Thymus (tissue), 11 donors: ENCODE results near the gene PIEZO1. TPM values are rescaled to one million over a fixed set of nuclear protein-coding genes. Genes with fewer than 3 reads are reported as not detected.

Source experiments
- DNase-seq, 9 donors: peaks; one replicate each; pipeline ENCODE4 v3.0.0-alpha.2; 2013; ENCODE audit warnings: low spot score in 9 of 9, low read depth in 6 of 9, missing footprints in 1 of 9
- H3K27ac ChIP-seq, 2 donors: one replicate each; pipeline ENCODE4 v1.5.1; 2013; ENCODE audit warnings: control low read depth in 1 of 2, low read depth in 1 of 2, low read length in 1 of 2, mild to moderate bottlenecking in 1 of 2, moderate library complexity in 1 of 2
- H3K27me3 ChIP-seq, 2 donors: one replicate each; pipeline ENCODE4 v1.5.1; 2013; ENCODE audit warnings: low read length in 1 of 2; ENCODE audit not compliant: control insufficient read depth in 2 of 2, insufficient read depth in 1 of 2
- H3K36me3 ChIP-seq, 2 donors: one replicate each; pipeline ENCODE4 v1.5.1; 2013; ENCODE audit warnings: low read length in 1 of 2, mild to moderate bottlenecking in 1 of 2, moderate library complexity in 1 of 2; ENCODE audit not compliant: control insufficient read depth in 2 of 2, insufficient read depth in 2 of 2
- H3K4me1 ChIP-seq, 2 donors: one replicate each; pipeline ENCODE4 v1.5.1; 2013; ENCODE audit warnings: low read length in 2 of 2; ENCODE audit not compliant: control insufficient read depth in 2 of 2, insufficient read depth in 2 of 2
- H3K4me3 ChIP-seq, 2 donors: one replicate each; pipeline ENCODE4 v1.5.1; 2013; ENCODE audit warnings: low read length in 2 of 2, control low read depth in 1 of 2, mild to moderate bottlenecking in 1 of 2
- H3K9me3 ChIP-seq, 2 donors: one replicate each; pipeline ENCODE4 v1.5.1; 2013; ENCODE audit warnings: low read length in 1 of 2, mild to moderate bottlenecking in 1 of 2; ENCODE audit not compliant: control insufficient read depth in 2 of 2, insufficient read depth in 1 of 2
- WGBS: extraction: QIAGEN DNeasy Blood & Tissue Kit; methylation state at CpG from one replicate; pipeline ENCODE4 v1.1.7; 2013; 5-methylcytosine and 5-hydroxymethylcytosine counted together
- polyA plus RNA-seq: library from polyadenylated mRNA; stranded (reverse); fragments of 200-250 nt; gene quantifications from one replicate; pipeline ENCODE4 v1.2.3, GENCODE V29; 2013
- total RNA-seq: library from RNA; stranded (reverse); fragments of 120-200 nt; gene quantifications from one replicate; pipeline ENCODE4 v1.2.4, GENCODE V29; 2013
- donor health status: healthy.

The PIEZO1 gene
- total and polyA plus RNA-seq, 2 donors, result 25.2 to 115 TPM

DNA sequence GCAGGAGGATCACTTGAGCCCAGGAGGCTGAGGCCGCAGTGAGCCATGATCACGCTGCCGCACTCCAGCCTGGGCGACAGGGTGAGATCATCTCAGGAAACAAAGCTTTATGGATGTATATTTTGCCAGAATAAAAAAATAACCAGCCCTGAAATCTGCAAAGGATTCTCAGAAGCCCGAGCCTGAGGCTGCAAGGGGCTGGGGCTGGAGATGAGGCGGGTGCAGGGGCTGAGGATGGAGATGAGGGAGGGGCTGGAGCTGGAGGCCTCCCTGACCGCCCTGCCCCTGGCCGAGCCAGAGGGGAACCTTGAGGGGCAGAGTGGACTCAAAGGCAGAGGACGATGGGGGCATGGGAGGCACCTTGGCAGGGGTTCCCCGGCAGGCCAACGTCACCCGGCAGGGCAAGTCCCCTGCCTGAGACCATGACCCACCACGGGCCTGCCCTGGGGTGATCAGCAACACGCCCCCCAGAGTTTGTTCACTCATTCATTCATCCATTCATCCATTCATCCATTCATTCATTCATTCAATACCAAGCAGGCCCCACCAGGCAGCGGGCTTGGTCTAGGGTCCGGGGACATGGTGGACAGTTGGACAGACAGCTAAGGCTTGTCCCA, 32.5 kb downstream of the PIEZO1 start:
- Histone ChIP-seq H3K27ac (no peak overlapping the region), H3K4me1 (peaks cover 0 to 7% of the 10 kb centered on the region in 2 donors), H3K36me3 (peaks cover 4 to 10% of the 10 kb centered on the region in 2 donors), H3K27me3 (no peaks in the 10 kb centered on the region), H3K4me3 (no peak overlapping the region), H3K9me3 (peaks cover 0 to 3% of the 10 kb centered on the region in 2 donors)
- 99% methylated on average over 16 of the region's 16 CpGs for WGBS
- DNase-seq, result no peak

DNA sequence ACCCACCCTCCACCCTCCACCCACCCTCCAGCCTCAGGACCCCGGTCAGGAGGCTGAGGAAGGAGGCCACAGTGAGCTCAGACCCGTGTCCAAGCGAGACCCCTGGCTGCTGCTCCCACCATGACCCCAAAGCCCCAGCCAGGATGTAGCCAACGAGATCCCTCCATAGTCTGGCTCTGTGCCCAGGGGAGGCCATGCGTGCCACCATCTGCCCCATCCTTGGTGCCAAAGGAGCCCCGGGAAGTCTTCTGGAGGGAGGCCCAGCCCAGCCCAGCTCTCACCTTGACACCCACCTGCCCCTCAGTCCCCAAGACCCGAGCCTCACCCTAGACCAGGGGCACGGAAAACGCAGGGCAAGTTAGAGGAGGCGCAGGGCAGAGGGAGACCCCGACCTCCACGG, 34.2 kb downstream of the PIEZO1 start:
- H3K4me3 ChIP-seq, result no peak overlapping the region
- peaks cover 4 to 10% of the 10 kb centered on the region in 2 donors for H3K36me3 ChIP-seq
- H3K27ac ChIP-seq, result no peak overlapping the region
- no peaks in the 10 kb centered on the region for H3K27me3 ChIP-seq
- 98% methylated on average over 12 of the region's 12 CpGs for WGBS
- no peak for DNase-seq
- H3K4me1 ChIP-seq, result peaks cover 0 to 6% of the 10 kb centered on the region in 2 donors
- peaks cover 0 to 3% of the 10 kb centered on the region in 2 donors for H3K9me3 ChIP-seq

DNA sequence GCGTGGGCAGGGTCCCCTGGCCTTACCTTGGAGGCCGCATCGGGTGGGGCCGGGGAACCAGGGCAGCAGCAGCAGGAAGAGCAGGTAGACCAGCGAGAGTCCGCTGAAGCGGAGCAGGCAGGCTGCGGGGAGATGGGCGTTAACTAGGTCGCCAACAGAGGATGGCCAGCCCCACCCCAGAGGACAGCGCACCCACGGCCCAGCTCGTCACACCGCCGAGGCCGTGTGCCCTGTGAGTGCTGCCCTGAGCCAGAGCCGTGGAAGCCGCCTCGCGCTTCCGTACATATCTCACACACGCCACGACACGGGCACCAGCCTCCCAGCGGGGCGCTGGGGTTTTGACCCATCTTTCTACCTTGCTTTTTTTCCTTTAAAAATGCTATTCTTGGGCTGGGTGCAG, 35.7 kb downstream of the PIEZO1 start:
- peaks cover 4 to 10% of the 10 kb centered on the region in 2 donors for H3K36me3 ChIP-seq
- H3K27me3 ChIP-seq, result no peaks in the 10 kb centered on the region
- WGBS, result 98% methylated on average over 26 of the region's 26 CpGs
- no peak overlapping the region for H3K27ac ChIP-seq
- peaks cover 0 to 19% of the 10 kb centered on the region in 2 donors for H3K4me1 ChIP-seq
- H3K4me3 ChIP-seq, result no peak overlapping the region
- DNase-seq, result no peak
- peaks cover 0 to 3% of the 10 kb centered on the region in 2 donors for H3K9me3 ChIP-seq

DNA sequence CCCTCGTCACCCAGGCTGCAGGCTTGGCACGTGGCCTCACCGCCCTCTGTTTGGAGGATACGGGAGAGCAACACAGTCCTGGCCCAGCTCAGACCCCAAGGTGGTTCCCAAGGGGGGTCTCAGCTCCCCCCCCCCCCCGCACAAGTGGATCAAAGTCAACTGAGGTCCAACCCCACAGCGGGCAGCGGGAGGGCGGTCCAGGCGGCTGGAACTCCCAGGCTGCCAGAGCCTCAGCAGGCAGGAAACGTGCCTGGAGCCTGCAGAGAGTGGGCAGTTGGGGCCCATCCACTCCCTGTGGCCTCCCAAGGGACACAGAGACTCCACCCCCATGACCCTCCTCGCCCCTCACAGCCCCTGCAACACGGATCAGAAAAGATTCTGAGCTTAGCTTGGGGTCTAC, 36.7 kb downstream of the PIEZO1 start:
- no peaks in the 10 kb centered on the region for H3K27me3 ChIP-seq
- H3K9me3 ChIP-seq, result peaks cover 0 to 8% of the 10 kb centered on the region in 2 donors
- DNase-seq, result no peak
- H3K27ac ChIP-seq, result no peak overlapping the region
- H3K4me1 ChIP-seq, result peaks cover 0 to 29% of the 10 kb centered on the region in 2 donors
- peaks cover 4 to 8% of the 10 kb centered on the region in 2 donors for H3K36me3 ChIP-seq
- H3K4me3 ChIP-seq, result no peak overlapping the region
- WGBS, result 85% methylated on average over 12 of the region's 12 CpGs

GRCh38 chr16:88747588-88748301, 37.3 kb downstream of the PIEZO1 start:
- H3K27ac ChIP-seq, result no peak overlapping the region

GRCh38 chr16:88746506-88746905, 38.5 kb downstream of the PIEZO1 start:
- H3K36me3 ChIP-seq, result peaks cover 0 to 5% of the 10 kb centered on the region in 2 donors
- H3K27ac ChIP-seq, result no peak overlapping the region

More at GRCh38 chr16:88747588-88748301, 37.3 kb downstream of the PIEZO1 start:
- 97% methylated on average over 26 of the region's 26 CpGs for WGBS
- Histone ChIP-seq H3K36me3 (peaks cover 4 to 8% of the 10 kb centered on the region in 2 donors), H3K27me3 (no peaks in the 10 kb centered on the region), H3K4me3 (no peak overlapping the region), H3K4me1 (peaks cover 5 to 36% of the 10 kb centered on the region in 2 donors), H3K9me3 (peaks cover 0 to 8% of the 10 kb centered on the region in 2 donors)
- DNase-seq, result peak in 1 of 9 donors; percentile 21

GRCh38 chr16:88744577-88745521, 40.2 kb downstream of the PIEZO1 start:
- Histone ChIP-seq H3K27me3 (no peaks in the 10 kb centered on the region), H3K27ac (no peak overlapping the region), H3K36me3 (peaks cover 9 to 20% of the 10 kb centered on the region in 2 donors), H3K4me3 (no peak overlapping the region), H3K9me3 (peaks cover 0 to 6% of the 10 kb centered on the region in 2 donors), H3K4me1 (peaks cover 5 to 39% of the 10 kb centered on the region in 2 donors)
- no peak for DNase-seq
- 90% methylated on average over 39 of the region's 39 CpGs for WGBS

More at GRCh38 chr16:88746506-88746905, 38.5 kb downstream of the PIEZO1 start:
- H3K4me3 ChIP-seq, result no peak overlapping the region
- H3K27me3 ChIP-seq, result no peaks in the 10 kb centered on the region
- WGBS, result 80% methylated on average over 17 of the region's 17 CpGs
- no peak for DNase-seq
- H3K4me1 ChIP-seq, result peaks cover 5 to 39% of the 10 kb centered on the region in 2 donors
- peaks cover 0 to 8% of the 10 kb centered on the region in 2 donors for H3K9me3 ChIP-seq

- Histone ChIP-seq H3K4me1 (peaks cover 5 to 44% of the 10 kb centered on the region in 2 donors), H3K27me3 (no peaks in the 10 kb centered on the region), H3K27ac (no peak overlapping the region), H3K36me3 (peaks cover 9 to 20% of the 10 kb centered on the region in 2 donors), H3K9me3 (peaks cover 0 to 6% of the 10 kb centered on the region in 2 donors), H3K4me3 (no peak overlapping the region)
- 80% methylated on average over 32 of the region's 32 CpGs for WGBS
- DNase-seq, result peak in 4 of 9 donors; percentile 33 to 69 (median 62)
Measured at GRCh38 chr16:88743693-88744576, 41.1 kb downstream of the PIEZO1 start.
